Activated naive CD4-positive, alpha-beta T cell treated with Interleukin-2 at 50 U/mL for 16 hours (primary cell): Measurements from ENCODE around the gene TLR8.

Experiments used
- DNase-seq: peaks from one replicate; pipeline ENCODE4 v3.0.0-alpha.2; 2020

Gene TLR8

GRCh38 chrX:12906046-12906761 is at the start of gene TLR8:
Gene TLR8 (plus strand): TSS chrX:12906620. CDS start chrX:12906707, 87 bp downstream.
- no peak for DNase-seq

- DNase-seq = no peak
Observed at GRCh38 chrX:12865359-12865758, 41.1 kb upstream of the TLR8 start.

- DNase-seq = no peak
Observed at GRCh38 chrX:12866451-12867377, 39.7 kb upstream of the TLR8 start, which contains the start of gene TLR7. Gene TLR7 (plus strand): TSS chrX:12867072. CDS start chrX:12867579, 507 bp downstream.

GRCh38 chrX:12867685-12868084 is 38.7 kb upstream of the TLR8 start:
- DNase-seq = no peak

- no peak for DNase-seq
Observed at GRCh38 chrX:12868747-12869146, 37.7 kb upstream of the TLR8 start.

- no peak for DNase-seq
Observed at GRCh38 chrX:12871257-12871656, 35.2 kb upstream of the TLR8 start.

GRCh38 chrX:12872741-12873140 is 33.7 kb upstream of the TLR8 start:
- no peak for DNase-seq

- no peak for DNase-seq
Observed at GRCh38 chrX:12874581-12874980, 31.8 kb upstream of the TLR8 start.

- DNase-seq = no peak
Observed at GRCh38 chrX:12877386-12877785, 29.0 kb upstream of the TLR8 start.

- no peak for DNase-seq
Observed at GRCh38 chrX:12878536-12878935, 27.9 kb upstream of the TLR8 start.

- DNase-seq = no peak
Observed at GRCh38 chrX:12881914-12882313, 24.5 kb upstream of the TLR8 start.

GRCh38 chrX:12885508-12885907 is 20.9 kb upstream of the TLR8 start:
- no peak for DNase-seq

GRCh38 chrX:12886545-12886944 is 19.9 kb upstream of the TLR8 start:
- no peak for DNase-seq

- no peak for DNase-seq
Observed at GRCh38 chrX:12887141-12887540, 19.3 kb upstream of the TLR8 start.

- DNase-seq = no peak
Observed at GRCh38 chrX:12887767-12888166, 18.7 kb upstream of the TLR8 start.

- no peak for DNase-seq
Observed at GRCh38 chrX:12890467-12890866, 16.0 kb upstream of the TLR8 start.

GRCh38 chrX:12891171-12891570 is 15.2 kb upstream of the TLR8 start:
- DNase-seq = no peak

GRCh38 chrX:12891915-12892506 is 14.4 kb upstream of the TLR8 start:
- DNase-seq = no peak

GRCh38 chrX:12892716-12893115 is 13.7 kb upstream of the TLR8 start:
- DNase-seq = no peak

- peak; percentile 38 for DNase-seq
Observed at GRCh38 chrX:12894074-12895030, 12.1 kb upstream of the TLR8 start.

GRCh38 chrX:12895866-12896265 is 10.6 kb upstream of the TLR8 start:
- DNase-seq = no peak

- no peak for DNase-seq
Observed at GRCh38 chrX:12896935-12897334, 9.5 kb upstream of the TLR8 start.
